GM18909 (cell line): Measurements from ENCODE around the gene PTPRN2.
"Not testable (repeated sequence)": the region's sequence is repeated elsewhere in the genome, so short reads cannot be mapped to it uniquely, and the experiment has no call there.

Experiments
- ATAC-seq: cut with Tn5 transposase; IDR thresholded peaks from one replicate; pipeline ENCODE4 v1.9.1; 2021; ENCODE audit warnings: mild to moderate bottlenecking; ENCODE audit not compliant: unreplicated experiment, poor library complexity

The PTPRN2 gene

DNA sequence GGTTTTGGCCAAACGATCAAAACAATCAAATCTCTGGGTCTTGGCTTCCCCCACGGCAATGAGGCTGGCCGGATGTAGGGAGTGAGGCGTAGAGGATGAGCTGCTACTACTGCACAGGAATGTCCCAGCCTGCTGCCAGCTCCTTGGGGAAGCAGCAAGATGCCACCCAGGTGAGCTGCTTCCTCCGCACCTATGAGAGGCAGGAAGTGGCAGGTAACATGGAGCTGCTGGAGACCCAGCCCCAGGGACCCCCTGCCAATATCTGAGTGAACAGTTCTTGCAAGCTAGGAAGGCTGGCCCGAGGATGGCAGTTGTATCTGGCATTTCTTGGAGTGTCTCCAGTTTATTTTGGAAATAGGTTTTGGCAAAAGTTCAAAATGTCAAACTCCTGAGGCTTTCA lies 837.3 kb downstream of the PTPRN2 start:
- ATAC-seq: no peak

- ATAC-seq: no peak
These were observed 841.6 kb downstream of the PTPRN2 start for GRCh38 chr7:157745721-157746709.

DNA sequence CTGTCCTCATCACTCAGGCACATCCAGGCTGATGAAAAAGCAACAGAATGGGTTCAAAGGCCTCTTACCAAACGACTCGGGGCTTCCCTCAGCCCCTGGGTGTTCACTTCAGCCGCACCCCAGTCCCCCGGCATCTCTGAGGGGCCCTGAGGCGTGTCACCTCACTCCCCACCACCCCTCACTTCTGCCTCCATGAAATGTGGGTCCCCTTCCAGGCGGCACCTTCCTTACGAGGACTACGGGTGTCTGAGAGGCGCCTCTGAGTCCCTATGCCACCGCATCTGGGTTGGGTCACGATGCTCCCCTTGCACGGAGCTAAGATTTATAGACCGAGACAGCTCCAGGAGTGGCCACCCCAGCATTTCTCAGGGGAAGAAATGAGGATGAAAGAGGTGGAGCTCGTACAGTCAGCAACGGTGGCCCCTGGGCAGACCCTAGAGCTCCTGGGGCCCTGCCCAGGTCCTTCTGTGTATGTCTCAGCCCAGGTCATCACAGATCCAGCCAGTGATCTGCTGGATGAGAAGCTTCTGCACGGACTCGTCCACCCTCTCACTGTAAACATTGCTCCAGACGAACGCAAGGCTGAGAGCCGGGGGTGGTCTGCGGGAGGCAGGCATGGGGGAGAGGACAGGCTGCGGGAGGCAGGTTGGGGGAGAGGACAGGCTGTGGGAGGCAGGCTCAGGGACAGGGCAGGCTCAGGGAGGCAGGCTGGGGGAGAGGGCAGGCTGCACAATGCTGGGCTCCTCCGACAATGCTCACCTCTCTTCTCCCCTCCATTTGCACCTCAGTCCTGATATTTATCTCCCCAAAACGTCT lies 842.6 kb downstream of the PTPRN2 start:
- no peak for ATAC-seq

DNA sequence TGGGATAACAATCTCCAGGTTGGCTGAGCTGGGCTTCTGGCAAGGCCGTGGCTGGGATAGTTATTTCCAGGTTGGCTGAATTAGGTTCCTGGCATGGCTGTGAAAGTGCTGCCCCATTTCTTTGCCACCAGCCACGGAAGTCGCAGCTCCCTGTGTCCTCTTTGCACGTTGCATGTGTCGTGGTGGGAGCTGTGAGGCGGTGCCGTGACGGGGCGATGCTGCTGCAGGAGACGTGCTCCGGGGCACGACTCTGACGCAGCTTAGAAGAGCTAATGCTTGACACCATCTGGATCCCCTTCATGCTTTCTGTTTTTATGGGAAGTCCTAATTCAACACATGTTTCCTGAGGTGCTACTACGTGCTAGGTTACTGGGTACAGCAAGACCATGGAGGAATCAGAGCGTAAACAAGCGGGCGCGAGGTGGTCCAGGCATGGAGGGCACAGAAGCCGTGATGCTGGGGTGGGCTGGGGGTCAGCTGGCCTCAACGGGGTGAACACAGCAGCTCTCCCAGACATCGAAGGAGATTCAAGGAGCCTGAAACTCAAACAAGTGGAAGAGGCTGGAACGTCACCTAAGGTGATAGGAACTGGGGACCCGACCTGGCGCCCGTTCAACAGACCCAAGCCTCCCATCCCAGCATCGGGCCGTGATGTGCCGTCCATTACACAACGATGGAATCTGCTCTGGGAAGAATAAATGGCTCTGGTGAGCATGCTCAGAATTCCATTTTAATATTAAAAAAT lies 843.7 kb downstream of the PTPRN2 start:
- ATAC-seq: no peak

DNA sequence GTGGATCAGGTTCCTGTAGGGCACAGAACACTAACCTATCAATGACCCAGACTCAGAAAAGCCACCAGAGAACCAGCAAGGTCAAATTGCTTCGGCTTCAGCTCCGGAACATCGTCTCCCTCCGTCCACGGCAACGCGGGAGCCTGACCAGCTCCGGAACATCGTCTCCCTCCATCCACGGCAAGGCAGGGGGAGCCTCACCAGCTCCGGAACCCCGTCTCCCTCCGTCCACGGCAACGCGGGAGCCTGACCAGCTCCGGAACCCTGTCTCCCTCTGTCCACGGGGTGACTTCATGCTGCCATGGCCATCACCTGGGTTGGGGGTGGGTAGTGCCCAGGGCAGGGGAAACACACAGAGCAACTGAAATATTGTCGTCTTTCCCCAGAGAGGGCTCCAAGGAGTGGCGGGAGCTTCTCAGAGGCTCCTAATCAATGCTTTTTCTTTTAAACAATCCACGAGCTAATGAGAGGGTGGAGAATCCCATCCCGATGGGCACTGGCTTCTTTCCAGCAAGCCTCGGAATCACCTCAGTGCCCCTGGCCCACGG lies 847.3 kb downstream of the PTPRN2 start:
- ATAC-seq: no peak

DNA sequence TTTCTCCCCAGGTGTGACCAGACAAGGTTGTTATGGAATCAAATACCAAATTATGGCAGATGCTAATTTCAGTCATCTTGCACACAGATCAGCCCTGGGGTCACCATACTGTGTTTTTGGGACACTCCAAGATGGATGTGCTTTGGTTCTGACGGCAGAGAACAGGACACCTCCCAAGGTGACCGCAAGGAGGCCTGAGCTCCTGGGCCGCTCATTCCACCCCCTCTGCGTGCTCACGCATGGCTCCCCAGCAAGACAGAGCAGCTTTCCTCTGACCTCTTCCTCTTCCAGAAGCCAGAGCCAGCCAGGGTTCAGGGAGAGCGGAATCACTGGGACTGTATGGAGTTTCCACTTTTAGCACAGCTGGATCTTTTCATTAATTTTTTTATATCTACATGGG lies 848.0 kb downstream of the PTPRN2 start:
- no peak for ATAC-seq

- no peak for ATAC-seq
These were observed 848.6 kb downstream of the PTPRN2 start for GRCh38 chr7:157739031-157739430.

DNA sequence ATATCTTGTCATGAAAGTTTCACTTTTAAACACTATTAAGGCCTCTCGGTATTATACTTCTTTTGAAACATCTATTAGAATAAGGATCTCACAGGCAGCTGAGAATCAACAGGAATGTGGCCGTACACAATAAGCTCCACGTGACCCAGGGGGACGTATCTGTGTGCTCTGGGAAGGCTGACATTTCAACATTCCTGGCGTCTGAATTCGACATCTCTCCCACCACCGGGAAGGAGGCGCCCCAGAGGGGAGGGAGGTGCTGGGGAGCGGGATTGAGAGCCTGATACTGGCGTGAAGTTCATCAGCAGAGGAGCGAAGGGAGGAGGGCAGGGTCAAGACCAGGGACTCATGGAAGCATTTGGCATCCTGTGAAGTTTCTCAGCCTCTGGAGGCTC lies 849.6 kb downstream of the PTPRN2 start:
- ATAC-seq: no peak

GRCh38 chr7:157737151-157738065 lies 850.2 kb downstream of the PTPRN2 start:
- no peak for ATAC-seq

GRCh38 chr7:157736341-157736740 lies 851.3 kb downstream of the PTPRN2 start:
- no peak for ATAC-seq

DNA sequence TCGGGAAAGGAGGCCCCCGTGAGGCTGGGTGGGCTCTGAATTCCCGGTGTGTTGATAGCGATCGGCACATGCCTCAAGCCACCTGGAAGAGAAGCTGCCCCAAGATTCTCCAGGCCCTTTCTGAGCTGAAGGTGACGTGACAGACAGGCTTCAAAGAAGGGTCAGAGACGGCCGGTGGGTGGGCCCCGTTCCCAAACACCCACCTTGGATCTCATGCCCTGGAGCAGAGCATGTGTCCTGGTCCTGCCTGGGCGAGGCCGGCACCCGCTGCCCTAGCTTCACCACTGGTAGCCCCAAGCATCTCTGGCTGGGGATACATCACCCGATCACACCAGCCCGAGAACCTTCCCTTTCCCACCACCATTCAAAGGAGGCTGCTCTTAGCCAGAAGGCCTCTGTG lies 851.8 kb downstream of the PTPRN2 start:
- no peak for ATAC-seq

GRCh38 chr7:157734676-157735640 lies 852.7 kb downstream of the PTPRN2 start:
- no peak for ATAC-seq

DNA sequence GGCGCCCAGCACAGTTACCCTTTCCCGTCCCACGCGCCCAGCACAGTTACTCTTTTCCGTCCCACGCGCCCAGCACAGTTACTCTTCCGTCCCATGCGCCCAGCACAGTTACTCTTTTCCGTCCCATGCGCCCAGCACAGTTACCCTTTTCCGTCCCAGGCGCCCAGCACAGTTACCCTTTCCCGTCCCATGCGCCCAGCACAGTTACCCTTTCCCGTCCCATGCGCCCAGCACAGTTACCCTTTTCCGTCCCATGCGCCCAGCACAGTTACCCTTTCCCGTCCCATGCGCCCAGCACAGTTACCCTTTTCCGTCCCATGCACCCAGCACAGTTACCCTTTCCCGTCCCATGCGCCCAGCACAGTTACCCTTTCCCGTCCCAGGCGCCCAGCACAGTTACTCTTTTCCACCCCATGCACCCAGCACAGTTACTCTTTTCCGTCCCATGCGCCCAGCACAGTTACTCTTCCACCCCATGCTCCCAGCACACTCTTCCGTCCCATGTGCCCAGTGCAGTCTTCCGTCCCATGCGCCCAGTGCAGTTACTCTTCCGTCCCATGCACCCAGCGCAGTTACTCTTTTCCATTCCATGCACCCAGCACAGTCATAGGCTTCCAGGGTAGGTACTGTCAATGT lies 853.7 kb downstream of the PTPRN2 start:
- not testable (repeated sequence) for ATAC-seq

- no peak for ATAC-seq
These were observed 856.5 kb downstream of the PTPRN2 start for GRCh38 chr7:157731126-157731525.

DNA sequence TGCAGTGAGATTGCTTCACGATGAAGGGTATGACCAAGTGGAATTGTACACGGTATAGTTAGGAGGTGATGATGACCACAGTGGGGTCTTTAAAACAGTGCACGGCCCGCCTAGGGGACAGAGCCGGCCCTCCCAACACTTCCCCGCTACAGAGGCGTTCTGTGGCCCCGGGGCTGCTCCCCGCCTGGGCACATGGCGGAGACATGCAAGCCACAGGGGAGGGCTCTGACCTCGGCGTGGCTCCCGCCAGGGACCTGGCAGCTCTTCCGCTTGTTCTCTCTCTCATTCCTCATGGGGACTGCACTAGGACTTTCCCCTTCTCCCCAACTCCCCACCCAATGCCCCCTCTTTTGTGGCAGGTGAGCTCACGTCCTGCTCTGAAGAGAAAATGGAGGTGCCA lies 857.0 kb downstream of the PTPRN2 start:
- ATAC-seq: no peak

GRCh38 chr7:157729566-157729965 lies 858.1 kb downstream of the PTPRN2 start:
- no peak for ATAC-seq

DNA sequence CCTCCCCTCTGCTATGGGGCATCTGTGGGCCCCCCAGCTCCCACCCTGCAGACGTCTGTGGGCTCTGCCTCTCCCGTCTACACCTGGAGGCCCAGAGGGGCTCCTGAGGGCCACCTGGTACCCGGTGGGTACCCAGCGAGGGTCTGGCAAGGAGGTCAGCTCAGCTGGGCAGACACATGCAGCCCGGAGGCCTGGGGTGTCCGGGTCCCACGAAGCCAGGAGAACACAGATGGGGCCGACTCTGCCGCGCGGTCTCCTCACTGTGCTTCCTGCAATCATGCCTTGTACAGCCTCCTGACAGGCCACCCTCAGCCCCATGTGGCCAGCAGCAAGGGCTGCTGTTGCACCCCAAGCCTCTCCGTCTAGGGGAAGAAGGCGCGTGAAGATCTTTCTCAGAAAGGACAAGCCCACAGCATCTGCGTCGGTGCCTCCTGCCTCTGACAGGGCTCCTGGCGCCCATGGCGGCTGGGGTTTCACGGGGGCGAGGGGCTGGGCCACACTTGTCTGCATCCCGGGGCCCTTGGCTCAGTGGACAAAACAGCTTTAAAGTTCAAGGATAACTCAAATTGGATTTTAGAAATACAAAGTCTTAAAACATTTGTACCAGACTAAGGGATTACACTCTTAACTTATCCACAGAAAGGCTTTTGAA lies 859.5 kb downstream of the PTPRN2 start:
- ATAC-seq: no peak
